ENCODE results near the gene HOXA3. TPM values are rescaled to one million over a fixed set of nuclear protein-coding genes. Genes with fewer than 3 reads are reported as not detected.

The HOXA3 gene
- total RNA-seq, 1 experiment from 2014 or later = not detected

DNA sequence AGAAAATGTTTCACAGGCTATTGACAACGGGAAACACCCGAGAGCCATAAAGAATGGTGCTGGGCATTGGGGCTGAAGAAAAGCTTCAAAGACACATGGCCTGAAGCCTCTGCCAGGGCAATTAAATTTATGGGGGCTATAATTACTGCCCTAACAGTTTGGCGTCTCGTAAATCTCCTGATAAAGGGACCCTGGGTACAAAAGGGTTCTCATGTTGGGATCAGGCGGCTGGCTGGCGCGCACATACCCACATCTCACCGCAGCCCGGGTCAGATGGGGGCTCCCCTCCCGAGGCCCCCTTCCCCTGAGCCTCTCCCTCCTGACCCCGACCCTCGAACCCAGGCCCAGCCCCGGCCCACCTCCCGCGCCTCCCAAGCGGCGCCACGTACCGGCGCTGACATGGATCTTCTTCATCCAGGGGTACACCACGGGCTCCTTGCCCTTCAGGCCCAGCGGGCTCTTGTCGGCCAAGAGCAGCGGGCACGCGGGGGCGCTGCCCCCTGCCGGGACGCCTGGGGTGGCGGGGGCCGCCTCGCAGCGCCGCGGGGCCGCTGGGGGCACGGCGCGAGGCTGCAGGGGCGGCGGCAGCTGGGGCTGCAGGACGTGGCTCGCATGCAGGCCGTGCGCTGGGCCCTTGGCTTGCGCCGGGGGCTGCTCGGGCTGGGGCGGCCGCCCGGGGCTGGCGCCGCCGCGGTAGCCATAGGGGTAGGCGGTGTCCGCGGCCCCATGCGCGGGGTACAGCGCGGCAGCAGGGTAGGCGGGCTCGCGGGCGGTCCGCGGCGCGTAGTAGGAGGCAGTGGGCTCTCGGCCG is 22.4 kb downstream of the HOXA3 start:
- H3K27ac Mint-ChIP-seq = no peak overlapping the region
- H3K9me3 Mint-ChIP-seq = no peaks in the 10 kb centered on the region
- no peaks in the 10 kb centered on the region; the same call in 1 of the 2 replicates for H3K36me3 Mint-ChIP-seq
- H3K4me1 Mint-ChIP-seq = peaks cover 9% of the 10 kb centered on the region; the same call in 1 of the 2 replicates
- H3K27me3 Mint-ChIP-seq (ENCODE audit: low read depth) = peaks cover 96% of the 10 kb centered on the region
- peak; percentile 39 for ATAC-seq
- TF ChIP-seq KAT7 (CRISPR knock-in tag; IDR thresholded peaks at IDR 0.05; ENCODE audit: borderline replicate concordance) = no peak
- no peak for TF ChIP-seq MXD4 (CRISPR knock-in tag; IDR thresholded peaks at IDR 0.05; ENCODE audit: borderline replicate concordance)
- TF ChIP-seq ZNF281 (CRISPR knock-in tag; IDR thresholded peaks at IDR 0.05) = no peak
- no peak for TF ChIP-seq FOXJ3 (CRISPR knock-in tag; IDR thresholded peaks at IDR 0.05; ENCODE audit: borderline replicate concordance)
- no peak overlapping the region for H3K4me3 Mint-ChIP-seq
- no peak for DNase-seq (ENCODE audit: low spot score)
- CTCF ChIA-PET = interaction anchor here (1.0 to 2.6 kb wide), 3 partner anchors 13 to 50 kb away, joined by 3 to 7 read pairs (median 4); no protein-coding TSS in a partner anchor
- POLR2A ChIA-PET = no interaction called here

- TF ChIP-seq NFATC4 (CRISPR knock-in tag; IDR thresholded peaks at IDR 0.05) (no peak), FOXP1 (CRISPR knock-in tag; IDR thresholded peaks at IDR 0.05; ENCODE audit: borderline replicate concordance) (no peak)
- no peak for DNase-seq (ENCODE audit: low spot score)
- Mint-ChIP-seq H3K27me3 (ENCODE audit: low read depth) (peaks cover 96% of the 10 kb centered on the region), H3K4me3 (peak overlapping the region; percentile 2; the same call in 1 of the 2 replicates), H3K9me3 (no peaks in the 10 kb centered on the region), H3K36me3 (no peaks in the 10 kb centered on the region; the same call in 1 of the 2 replicates), H3K4me1 (peaks cover 12% of the 10 kb centered on the region), H3K27ac (no peak overlapping the region)
- ATAC-seq = no peak
- CTCF ChIA-PET = interaction anchor here (1.1 to 2.6 kb wide), 3 partner anchors 32 to 51 kb away, joined by 5 to 7 read pairs (median 6); no protein-coding TSS in a partner anchor
- POLR2A ChIA-PET = interaction anchor here (0.5 kb wide), 1 partner anchor 278 kb away, joined by 3 read pairs; no protein-coding TSS in a partner anchor
These were observed 23.3 kb downstream of the HOXA3 start for GRCh38 chr7:27128776-27129728.

DNA sequence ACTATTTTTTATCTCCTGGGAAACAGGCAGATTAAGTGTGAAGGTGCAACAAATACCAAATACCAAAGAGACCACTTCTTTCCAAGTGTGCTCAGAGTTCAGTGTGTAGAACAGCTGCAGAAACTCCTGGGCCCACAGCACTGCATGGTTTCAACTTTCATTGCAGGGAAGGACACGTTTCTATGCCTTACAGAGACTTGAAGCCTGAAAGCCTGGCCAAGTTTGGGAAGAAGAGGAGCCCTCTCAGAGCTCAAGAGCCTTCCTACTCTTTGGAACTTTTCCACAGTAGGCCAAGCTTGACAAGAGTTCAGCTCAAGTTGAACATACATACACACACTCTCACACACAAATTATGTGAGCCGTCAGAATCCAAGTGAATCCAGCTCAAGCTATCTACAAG is 24.3 kb downstream of the HOXA3 start:
- DNase-seq (ENCODE audit: low spot score) (no peak), ATAC-seq (no peak)
- TF ChIP-seq CBFB (CRISPR knock-in tag; IDR thresholded peaks at IDR 0.05; ENCODE audit: low read depth) (no peak), MYBL2 (CRISPR knock-in tag; IDR thresholded peaks at IDR 0.05) (no peak), JUN (CRISPR knock-in tag; IDR thresholded peaks at IDR 0.05) (no peak), NR2C2 (CRISPR knock-in tag; IDR thresholded peaks at IDR 0.05) (no peak), USF2 (CRISPR knock-in tag; IDR thresholded peaks at IDR 0.05) (no peak), GTF2I (CRISPR knock-in tag; conservative IDR thresholded peaks at IDR 0.05) (no peak), ZNF425 (CRISPR knock-in tag; conservative IDR thresholded peaks at IDR 0.05) (no peak), NR3C1 (CRISPR knock-in tag; conservative IDR thresholded peaks at IDR 0.05; ENCODE audit: low read depth) (no peak), RELA (CRISPR knock-in tag; IDR thresholded peaks at IDR 0.05; ENCODE audit: borderline replicate concordance) (no peak), CREB1 (CRISPR knock-in tag; IDR thresholded peaks at IDR 0.05) (no peak)
- TF ChIP-seq, protein P1, sequence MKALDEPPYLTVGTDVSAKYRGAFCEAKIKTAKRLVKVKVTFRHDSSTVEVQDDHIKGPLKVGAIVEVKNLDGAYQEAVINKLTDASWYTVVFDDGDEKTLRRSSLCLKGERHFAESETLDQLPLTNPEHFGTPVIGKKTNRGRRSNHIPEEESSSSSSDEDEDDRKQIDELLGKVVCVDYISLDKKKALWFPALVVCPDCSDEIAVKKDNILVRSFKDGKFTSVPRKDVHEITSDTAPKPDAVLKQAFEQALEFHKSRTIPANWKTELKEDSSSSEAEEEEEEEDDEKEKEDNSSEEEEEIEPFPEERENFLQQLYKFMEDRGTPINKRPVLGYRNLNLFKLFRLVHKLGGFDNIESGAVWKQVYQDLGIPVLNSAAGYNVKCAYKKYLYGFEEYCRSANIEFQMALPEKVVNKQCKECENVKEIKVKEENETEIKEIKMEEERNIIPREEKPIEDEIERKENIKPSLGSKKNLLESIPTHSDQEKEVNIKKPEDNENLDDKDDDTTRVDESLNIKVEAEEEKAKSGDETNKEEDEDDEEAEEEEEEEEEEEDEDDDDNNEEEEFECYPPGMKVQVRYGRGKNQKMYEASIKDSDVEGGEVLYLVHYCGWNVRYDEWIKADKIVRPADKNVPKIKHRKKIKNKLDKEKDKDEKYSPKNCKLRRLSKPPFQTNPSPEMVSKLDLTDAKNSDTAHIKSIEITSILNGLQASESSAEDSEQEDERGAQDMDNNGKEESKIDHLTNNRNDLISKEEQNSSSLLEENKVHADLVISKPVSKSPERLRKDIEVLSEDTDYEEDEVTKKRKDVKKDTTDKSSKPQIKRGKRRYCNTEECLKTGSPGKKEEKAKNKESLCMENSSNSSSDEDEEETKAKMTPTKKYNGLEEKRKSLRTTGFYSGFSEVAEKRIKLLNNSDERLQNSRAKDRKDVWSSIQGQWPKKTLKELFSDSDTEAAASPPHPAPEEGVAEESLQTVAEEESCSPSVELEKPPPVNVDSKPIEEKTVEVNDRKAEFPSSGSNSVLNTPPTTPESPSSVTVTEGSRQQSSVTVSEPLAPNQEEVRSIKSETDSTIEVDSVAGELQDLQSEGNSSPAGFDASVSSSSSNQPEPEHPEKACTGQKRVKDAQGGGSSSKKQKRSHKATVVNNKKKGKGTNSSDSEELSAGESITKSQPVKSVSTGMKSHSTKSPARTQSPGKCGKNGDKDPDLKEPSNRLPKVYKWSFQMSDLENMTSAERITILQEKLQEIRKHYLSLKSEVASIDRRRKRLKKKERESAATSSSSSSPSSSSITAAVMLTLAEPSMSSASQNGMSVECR (CRISPR knock-in tag; IDR thresholded peaks at IDR 0.05; ENCODE audit: borderline replicate concordance) = no peak
- peaks cover 15% of the 10 kb centered on the region for H3K4me1 Mint-ChIP-seq
- H3K27me3 Mint-ChIP-seq (ENCODE audit: low read depth) = peaks cover 96% of the 10 kb centered on the region
- no peak overlapping the region for H3K27ac Mint-ChIP-seq
- no peak overlapping the region for H3K4me3 Mint-ChIP-seq
- H3K36me3 Mint-ChIP-seq = no peaks in the 10 kb centered on the region
- no peaks in the 10 kb centered on the region for H3K9me3 Mint-ChIP-seq
- ChIA-PET POLR2A (no interaction called here), CTCF (interaction anchor here (1.1 to 1.5 kb wide), 2 partner anchors 33 to 52 kb away, joined by 5 to 6 read pairs; no protein-coding TSS in a partner anchor)

Measured in WTC11 (cell line).